ENCODE results near the gene ACP7. TPM values are rescaled to one million over a fixed set of nuclear protein-coding genes. Genes with fewer than 3 reads are reported as not detected.
A peak's percentile ranks its signal among the peaks of the same experiment; 100 is the strongest.

Gene ACP7
- total RNA-seq, 1 experiment from 2014 or later = 5.4 TPM

GRCh38 chr19:39106194-39106593, 22.0 kb downstream of the ACP7 start:
- no peak overlapping the region for H3K4me3 ChIP-seq
- H3F3A ChIP-seq (ENCODE audit: insufficient read depth, low read depth) = peaks cover 6% of the 10 kb centered on the region; the same call in 1 of the 2 replicates
- DNase-seq = no peak
- no peak overlapping the region for H2AFZ ChIP-seq
- H3K4me1 ChIP-seq (replicated peaks; ENCODE audit: insufficient read depth) = peaks cover 5% of the 10 kb centered on the region; the same call in 1 of the 2 replicates
- TF ChIP-seq CTCF (conservative IDR thresholded peaks at IDR 0.05) (no peak), EZH2 (IDR thresholded peaks at IDR 0.05; ENCODE audit: low read depth) (no peak)
- no peaks in the 10 kb centered on the region for H3K36me3 ChIP-seq (ENCODE audit: low read depth)
- no TSS peak for BruUV-seq (replicated peaks)
- H3K27me3 ChIP-seq (ENCODE audit: insufficient read depth, low read depth) = no peaks in the 10 kb centered on the region
- no peaks in the 10 kb centered on the region for H3K9me2 ChIP-seq (ENCODE audit: insufficient read depth)
- H3K79me2 ChIP-seq (ENCODE audit: low read depth) = no peaks in the 10 kb centered on the region
- H4K20me1 ChIP-seq (ENCODE audit: insufficient read depth) = no peaks in the 10 kb centered on the region
- no peak overlapping the region for H3K27ac ChIP-seq
- POLR2A ChIA-PET (ENCODE audit: unreplicated experiment) = no interaction called here
- CTCF ChIA-PET = no interaction called here
- H3K9me3 ChIP-seq (ENCODE audit: insufficient read depth, low read depth) = no peaks in the 10 kb centered on the region
- no peak overlapping the region for H3K4me2 ChIP-seq
- intact Hi-C loops (cut with micrococcal nuclease; ENCODE audit: unreplicated experiment) = no loop called here

DNA sequence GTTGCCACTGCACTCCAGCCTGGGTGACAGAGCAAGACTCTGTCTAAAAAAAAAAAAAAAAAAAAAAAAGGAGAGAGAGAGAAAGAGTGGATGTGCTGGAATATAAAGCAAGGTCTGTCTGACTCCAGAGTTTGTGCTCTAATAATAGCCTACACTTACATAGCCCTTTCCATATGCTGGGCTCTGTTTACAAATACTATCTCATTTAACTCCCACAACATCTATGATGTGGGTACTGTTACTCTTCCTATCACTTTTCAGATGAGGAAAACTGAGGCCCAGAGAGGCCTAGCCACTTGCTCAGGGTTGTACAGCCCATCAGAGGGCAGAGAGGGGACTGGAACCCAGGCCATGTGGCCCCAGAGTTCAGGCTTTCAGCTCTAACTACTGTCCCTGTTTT, 25.5 kb downstream of the ACP7 start:
- H4K20me1 ChIP-seq (ENCODE audit: insufficient read depth) = no peaks in the 10 kb centered on the region
- TF ChIP-seq EZH2 (IDR thresholded peaks at IDR 0.05; ENCODE audit: low read depth) = no peak
- TF ChIP-seq CTCF (conservative IDR thresholded peaks at IDR 0.05) = no peak
- no peaks in the 10 kb centered on the region for H3K9me2 ChIP-seq (ENCODE audit: insufficient read depth)
- ChIA-PET CTCF (interaction anchor here (0.7 kb wide), 1 partner anchor 16 kb away, joined by 4 read pairs; no protein-coding TSS in a partner anchor), POLR2A (ENCODE audit: unreplicated experiment) (no interaction called here)
- no peaks in the 10 kb centered on the region for H3K27me3 ChIP-seq (ENCODE audit: insufficient read depth, low read depth)
- no peak overlapping the region for H3K27ac ChIP-seq
- DNase-seq = no peak
- no peak overlapping the region for H3K4me2 ChIP-seq
- intact Hi-C loops (cut with micrococcal nuclease; ENCODE audit: unreplicated experiment) = loop anchor here (2.0 to 10.0 kb wide), 3 partner anchors 31 to 233 kb away; partner anchors contain the start of gene SAMD4B
- peaks cover 23% of the 10 kb centered on the region for H3K4me1 ChIP-seq (replicated peaks; ENCODE audit: insufficient read depth)
- BruUV-seq (replicated peaks) = no TSS peak
- H3F3A ChIP-seq (ENCODE audit: insufficient read depth, low read depth) = peaks cover 19% of the 10 kb centered on the region
- H3K36me3 ChIP-seq (ENCODE audit: low read depth) = no peaks in the 10 kb centered on the region
- no peaks in the 10 kb centered on the region for H3K79me2 ChIP-seq (ENCODE audit: low read depth)
- no peak overlapping the region for H2AFZ ChIP-seq
- no peaks in the 10 kb centered on the region for H3K9me3 ChIP-seq (ENCODE audit: insufficient read depth, low read depth)
- no peak overlapping the region for H3K4me3 ChIP-seq

GRCh38 chr19:39110263-39110967, 26.2 kb downstream of the ACP7 start:
- Histone ChIP-seq H3K9me2 (ENCODE audit: insufficient read depth) (no peaks in the 10 kb centered on the region), H3K4me3 (no peak overlapping the region), H3F3A (ENCODE audit: insufficient read depth, low read depth) (peaks cover 19% of the 10 kb centered on the region), H3K4me1 (replicated peaks; ENCODE audit: insufficient read depth) (peaks cover 23% of the 10 kb centered on the region), H3K79me2 (ENCODE audit: low read depth) (no peaks in the 10 kb centered on the region), H2AFZ (no peak overlapping the region), H3K27ac (peak overlapping the region; percentile 88), H3K9me3 (ENCODE audit: insufficient read depth, low read depth) (no peaks in the 10 kb centered on the region), H3K36me3 (ENCODE audit: low read depth) (no peaks in the 10 kb centered on the region), H4K20me1 (ENCODE audit: insufficient read depth) (no peaks in the 10 kb centered on the region), H3K27me3 (ENCODE audit: insufficient read depth, low read depth) (no peaks in the 10 kb centered on the region), H3K4me2 (no peak overlapping the region)
- peak; percentile 42 to 65 for DNase-seq
- no TSS peak for BruUV-seq (replicated peaks)
- CTCF ChIA-PET = interaction anchor here (0.7 kb wide), 1 partner anchor 16 kb away, joined by 4 read pairs; no protein-coding TSS in a partner anchor
- intact Hi-C loops (cut with micrococcal nuclease; ENCODE audit: unreplicated experiment) = loop anchor here (2.0 to 10.0 kb wide), 3 partner anchors 32 to 232 kb away; partner anchors contain the start of gene SAMD4B
- TF ChIP-seq CTCF (conservative IDR thresholded peaks at IDR 0.05) (peak; percentile 90), EZH2 (IDR thresholded peaks at IDR 0.05; ENCODE audit: low read depth) (no peak)
- POLR2A ChIA-PET (ENCODE audit: unreplicated experiment) = no interaction called here

Measured in PC-9 (cell line).